Thoracic aorta (tissue), 2 donors: ENCODE measurements around the gene C2orf76. TPM values are rescaled to one million over a fixed set of nuclear protein-coding genes. Genes with fewer than 3 reads are reported as not detected.

Experiments used
- ATAC-seq: fragments of 150-250 bp; one replicate; pipeline ENCODE4 v1.8.0; 2017; ENCODE audit warnings: low read depth; ENCODE audit not compliant: insufficient number of reproducible peaks, low FRiP score
- DNase-seq: peaks from one replicate; pipeline ENCODE4 v3.0.0-alpha.2; 2020; ENCODE audit warnings: low spot score
- H3K27ac ChIP-seq, 2 donors: fragments of 200-600 bp; sonication (generic); 1 replicate in 1 of 2; 2 replicates in 1 of 2; pipeline ENCODE4 v1.5.1; 2016; ENCODE audit warnings: mild to moderate bottlenecking in 2 of 2, moderate library complexity in 2 of 2
- H3K27me3 ChIP-seq: fragments of 200-600 bp; sonication (generic); replicated peaks from 2 replicates; pipeline ENCODE4 v1.6.0; 2016; ENCODE audit warnings: mild to moderate bottlenecking; ENCODE audit not compliant: insufficient read depth
- H3K36me3 ChIP-seq: fragments of 200-600 bp; sonication (generic); one replicate; pipeline ENCODE4 v1.5.1; 2016
- H3K4me1 ChIP-seq, 2 donors: fragments of 200-600 bp; sonication (generic); 1 replicate in 1 of 2; 2 replicates in 1 of 2; pipeline versions ENCODE4 v1.5.1 to v1.6.0; 2016; ENCODE audit warnings: low read depth in 2 of 2, mild to moderate bottlenecking in 1 of 2; ENCODE audit not compliant: control insufficient read depth in 1 of 2
- H3K4me3 ChIP-seq: fragments of 200-600 bp; sonication (generic); 2 replicates; pipeline ENCODE4 v1.5.1; 2016; ENCODE audit warnings: mild to moderate bottlenecking
- H3K9me3 ChIP-seq: fragments of 200-600 bp; sonication (generic); 2 replicates; pipeline ENCODE4 v1.5.1; 2016
- CTCF ChIP-seq: fragments of 200-600 bp; sonication (generic); IDR thresholded peaks from one replicate; pipeline ENCODE4 v1.5.1; 2019; ENCODE audit warnings: antibody characterized with exemption
- total RNA-seq, 2 donors: library from RNA; depleted of rRNA; stranded (reverse); fragments of >200 nt; gene quantifications; one replicate each; pipeline versions ENCODE4 v1.1.0 to v1.2.3, GENCODE V29; 2016

Gene C2orf76
- total RNA-seq, 2 donors from 2014 or later, result 2.2 to 6.5 TPM

- no peaks in the 10 kb centered on the region for H3K36me3 ChIP-seq
- no peaks in the 10 kb centered on the region for H3K9me3 ChIP-seq
- no peak overlapping the region for H3K4me3 ChIP-seq
- no peak for DNase-seq
- TF ChIP-seq CTCF, result no peak
- ATAC-seq, result no peak
- H3K27ac ChIP-seq, result no peak overlapping the region
- no peaks in the 10 kb centered on the region for H3K4me1 ChIP-seq
- no peaks in the 10 kb centered on the region for H3K27me3 ChIP-seq
These were observed 41.9 kb downstream of the C2orf76 start for GRCh38 chr2:119324685-119325270.

GRCh38 chr2:119323459-119323858 lies 43.2 kb downstream of the C2orf76 start:
- no peak for TF ChIP-seq CTCF

GRCh38 chr2:119319593-119319992 lies 47.0 kb downstream of the C2orf76 start:
- ATAC-seq, result no peak
- Histone ChIP-seq H3K4me1 (no peaks in the 10 kb centered on the region), H3K27ac (no peak overlapping the region)

More at GRCh38 chr2:119323459-119323858, 43.2 kb downstream of the C2orf76 start:
- Histone ChIP-seq H3K27ac (no peak overlapping the region), H3K4me1 (no peaks in the 10 kb centered on the region), H3K27me3 (no peaks in the 10 kb centered on the region), H3K4me3 (no peak overlapping the region), H3K9me3 (no peaks in the 10 kb centered on the region), H3K36me3 (no peaks in the 10 kb centered on the region)
- ATAC-seq, result no peak
- no peak for DNase-seq

GRCh38 chr2:119317554-119317953 lies 49.1 kb downstream of the C2orf76 start:
- Histone ChIP-seq H3K36me3 (no peaks in the 10 kb centered on the region), H3K4me1 (no peaks in the 10 kb centered on the region), H3K27ac (no peak overlapping the region), H3K9me3 (no peaks in the 10 kb centered on the region), H3K4me3 (no peak overlapping the region), H3K27me3 (no peaks in the 10 kb centered on the region)
- DNase-seq, result no peak
- no peak for ATAC-seq
- no peak for TF ChIP-seq CTCF

More at GRCh38 chr2:119319593-119319992, 47.0 kb downstream of the C2orf76 start:
- Histone ChIP-seq H3K9me3 (no peaks in the 10 kb centered on the region), H3K36me3 (no peaks in the 10 kb centered on the region), H3K27me3 (no peaks in the 10 kb centered on the region), H3K4me3 (no peak overlapping the region)
- DNase-seq, result no peak
- no peak for TF ChIP-seq CTCF

- Histone ChIP-seq H3K36me3 (no peaks in the 10 kb centered on the region), H3K9me3 (no peaks in the 10 kb centered on the region), H3K27ac (no peak overlapping the region), H3K27me3 (no peaks in the 10 kb centered on the region), H3K4me1 (no peaks in the 10 kb centered on the region), H3K4me3 (no peak overlapping the region)
- no peak for DNase-seq
- no peak for TF ChIP-seq CTCF
- ATAC-seq, result no peak
These were observed 50.6 kb downstream of the C2orf76 start for GRCh38 chr2:119316066-119316465.
